ENCODE results near the gene DOCK10.
"Not testable (repeated sequence)": the region's sequence is repeated elsewhere in the genome, so short reads cannot be mapped to it uniquely, and the experiment has no call there.

Gene DOCK10

DNA sequence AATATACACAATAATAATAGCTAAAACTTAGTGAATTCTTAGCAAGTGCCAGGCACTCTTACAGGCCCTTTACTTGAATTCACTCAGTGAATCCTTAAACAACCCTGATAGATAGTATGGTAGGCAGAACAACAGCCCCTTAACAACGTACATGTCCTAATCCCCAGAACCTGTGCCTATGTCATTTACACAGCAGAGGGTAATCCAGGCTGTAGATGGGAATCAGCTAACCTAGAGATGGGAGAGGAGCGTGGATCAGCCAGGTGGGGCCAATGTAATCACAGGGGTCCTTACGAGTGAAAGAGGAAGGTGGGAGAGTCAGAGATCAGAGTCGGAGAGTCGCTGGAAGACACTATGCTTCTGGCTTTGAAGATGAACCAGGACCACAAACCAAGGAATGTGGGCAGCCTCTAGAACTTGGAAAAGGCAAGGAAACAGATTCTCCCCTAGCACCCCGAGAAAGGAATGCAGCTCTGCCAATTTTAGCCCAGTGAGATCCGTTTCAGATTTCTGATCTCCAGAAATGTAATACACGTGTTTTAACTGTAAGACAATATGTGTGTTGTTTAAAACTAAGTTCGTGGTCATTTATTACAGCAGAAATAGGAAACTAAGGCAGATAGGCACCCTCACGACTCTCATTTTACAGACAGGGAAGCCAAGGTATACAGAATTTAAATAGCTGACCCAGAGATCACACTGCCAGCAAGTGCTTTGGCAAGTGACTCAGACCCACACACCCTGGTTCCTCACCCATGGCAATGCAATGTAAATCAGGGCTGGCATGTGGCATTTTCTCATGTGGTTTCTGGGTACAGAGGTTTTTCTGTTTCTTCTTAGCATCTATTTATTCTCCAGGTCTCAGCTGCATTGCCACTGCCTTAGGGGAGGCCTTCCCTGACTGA lies 68.9 kb downstream of the DOCK10 start:
- DNase-seq, result no peak

DNA sequence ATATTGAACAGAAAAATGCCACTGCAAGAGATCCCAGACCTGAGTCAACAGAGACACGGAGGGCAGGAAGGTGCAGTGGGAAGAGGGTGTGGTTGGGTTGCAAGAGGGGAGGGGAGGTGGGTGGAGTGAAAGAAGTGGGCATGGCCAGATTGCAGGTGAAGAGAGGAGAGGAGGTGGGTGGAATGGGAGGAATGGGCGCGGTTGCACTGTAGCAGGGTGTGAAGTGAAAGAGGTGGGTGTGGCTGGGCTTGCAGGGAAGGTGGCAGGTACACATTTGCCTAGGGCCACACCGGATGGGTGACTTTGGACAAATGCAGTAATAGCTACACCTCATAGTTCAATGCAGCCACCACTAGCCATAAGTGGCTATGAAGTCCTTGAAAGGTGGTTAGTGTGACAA lies 71.1 kb downstream of the DOCK10 start:
- no peak for DNase-seq

DNA sequence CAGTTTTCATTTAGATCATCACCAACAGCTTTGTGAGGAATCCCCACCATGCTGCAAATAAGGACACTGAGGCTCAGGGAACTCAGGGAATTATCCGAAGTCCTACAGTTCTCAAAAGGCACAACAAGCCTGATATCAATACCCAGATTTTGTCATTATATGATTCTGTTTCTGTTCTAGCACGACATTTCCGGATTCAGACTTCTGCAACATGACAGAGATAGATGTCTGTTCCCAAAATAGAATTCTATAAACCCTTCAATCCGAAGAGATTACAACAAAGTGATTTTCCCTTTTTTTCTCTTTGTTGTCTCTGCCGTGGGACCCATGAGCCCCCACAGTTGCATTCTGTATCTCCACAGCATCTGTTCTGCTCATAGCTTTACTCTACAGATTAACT lies 72.0 kb downstream of the DOCK10 start:
- DNase-seq, result no peak

DNA sequence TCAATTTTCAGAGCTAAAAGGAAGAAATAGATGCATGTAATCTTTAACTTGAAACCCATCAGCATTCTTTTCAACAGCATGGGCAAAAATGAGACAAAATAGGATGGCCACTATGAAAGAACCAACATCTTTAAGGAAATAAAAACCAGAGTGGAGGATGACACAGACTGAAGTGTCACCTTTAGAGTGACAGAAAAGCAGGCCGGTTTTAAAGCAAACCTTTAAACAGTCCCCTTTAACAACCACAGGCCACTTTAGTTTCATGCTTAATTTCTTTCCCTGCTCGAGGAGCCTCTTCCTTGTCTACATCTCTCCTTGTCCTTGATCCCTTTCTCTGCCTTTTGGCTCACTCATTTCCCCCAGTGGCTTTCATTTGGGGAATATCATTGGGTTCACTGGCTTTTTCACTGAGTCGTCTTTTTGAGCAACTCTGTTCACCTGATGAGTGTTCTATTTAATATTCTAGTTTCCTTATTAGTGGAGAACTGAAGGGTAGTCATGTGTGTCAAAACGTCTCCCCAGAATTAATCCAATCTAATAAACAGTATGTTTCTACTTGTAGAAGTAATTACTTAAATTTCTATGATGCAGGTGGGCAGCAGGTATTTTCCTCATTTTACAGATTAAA lies 72.5 kb downstream of the DOCK10 start:
- DNase-seq, result no peak

DNA sequence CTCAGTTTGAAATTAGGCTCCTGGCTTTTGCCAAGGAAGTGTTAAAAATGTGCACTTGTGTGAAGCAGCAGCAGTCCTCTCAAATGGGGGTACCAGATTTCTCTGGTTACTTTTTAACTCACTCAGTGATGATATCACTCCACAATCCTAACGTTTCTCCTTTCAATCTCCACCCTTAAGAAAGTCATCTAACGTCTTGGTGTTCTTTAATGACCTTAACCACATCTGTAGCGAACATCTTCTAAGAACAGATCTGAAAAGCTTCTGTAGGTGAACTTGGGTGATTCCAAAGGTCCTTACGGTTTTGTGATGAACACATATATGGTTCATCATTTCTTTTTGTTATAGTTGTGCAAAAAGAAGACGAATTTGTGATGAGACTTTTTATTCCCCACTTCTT lies 73.2 kb downstream of the DOCK10 start:
- no peak for DNase-seq

DNA sequence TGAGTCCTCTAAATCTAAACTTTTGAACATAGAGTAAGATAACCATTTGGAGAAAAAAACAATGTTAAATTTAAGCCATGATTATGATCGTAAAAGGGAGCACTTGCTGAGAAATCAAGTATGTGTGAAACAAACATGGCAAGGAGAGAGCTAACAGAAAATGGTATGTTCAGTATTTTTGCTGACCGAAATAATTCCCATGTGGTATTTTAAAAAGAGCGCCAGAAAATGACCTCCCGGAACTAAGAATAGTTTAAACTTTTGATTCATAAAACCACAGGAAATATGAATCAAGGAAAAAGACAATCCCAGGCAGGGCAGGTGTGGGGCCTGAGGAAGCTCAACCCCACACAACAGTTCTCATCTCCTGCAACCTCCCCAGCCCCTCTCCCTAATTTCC lies 74.2 kb downstream of the DOCK10 start:
- no peak for DNase-seq

DNA sequence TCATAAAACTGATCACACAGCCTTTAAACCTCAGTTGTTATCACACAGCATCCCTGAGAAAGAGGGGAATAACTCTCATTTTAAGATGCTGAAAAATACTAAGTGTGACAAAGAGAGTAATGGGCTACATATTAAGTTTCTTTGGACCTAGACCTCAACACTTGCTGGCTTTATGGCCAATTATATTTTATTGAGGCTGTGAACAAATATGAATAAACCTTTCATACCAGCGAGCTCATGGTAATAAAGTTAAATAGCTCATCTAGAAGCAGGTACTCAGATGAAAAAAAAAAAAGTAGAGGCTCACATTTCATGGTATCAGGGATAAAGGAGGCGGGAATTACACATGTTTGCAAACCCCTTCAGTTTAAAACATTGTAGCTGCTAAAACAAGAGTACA lies 75.7 kb downstream of the DOCK10 start:
- DNase-seq, result no peak

DNA sequence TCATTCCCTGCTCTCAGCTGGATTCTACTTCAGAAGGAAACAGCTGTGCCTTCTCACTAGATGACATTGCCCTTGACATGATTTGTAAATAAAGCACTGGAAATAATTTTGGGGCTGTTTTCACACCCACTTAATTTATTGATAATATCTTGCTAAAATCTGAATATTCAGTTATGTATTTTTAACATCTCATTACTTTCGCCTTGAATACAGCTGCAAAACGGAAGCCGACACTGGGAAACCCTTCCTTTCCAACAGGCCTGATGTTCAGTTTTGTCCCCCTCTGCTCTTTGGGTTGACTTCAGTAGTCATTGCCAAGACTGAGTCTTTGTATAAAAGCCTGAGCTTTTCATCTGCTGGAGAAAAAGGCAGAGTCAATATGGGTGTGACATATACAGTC lies 82.7 kb downstream of the DOCK10 start:
- no peak for DNase-seq

DNA sequence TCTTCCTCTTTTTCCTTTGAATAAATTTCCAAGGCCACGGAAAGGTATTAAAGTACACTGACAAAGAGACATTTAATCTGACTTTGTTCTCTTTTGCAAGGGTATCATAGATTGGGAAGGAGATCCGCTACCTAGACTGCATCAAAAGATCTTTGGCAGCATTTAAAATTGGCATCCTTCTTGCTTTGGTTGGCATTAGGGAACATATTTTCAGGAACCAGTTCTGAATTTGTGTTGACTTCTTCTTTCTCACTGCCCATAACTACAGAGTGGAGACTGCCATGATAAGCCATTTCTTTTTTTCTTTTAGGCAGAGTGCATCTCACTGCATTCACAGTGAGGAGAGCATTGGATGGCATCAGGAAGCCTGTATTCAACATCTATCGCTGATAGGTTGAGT lies 83.4 kb downstream of the DOCK10 start:
- DNase-seq, result no peak

DNA sequence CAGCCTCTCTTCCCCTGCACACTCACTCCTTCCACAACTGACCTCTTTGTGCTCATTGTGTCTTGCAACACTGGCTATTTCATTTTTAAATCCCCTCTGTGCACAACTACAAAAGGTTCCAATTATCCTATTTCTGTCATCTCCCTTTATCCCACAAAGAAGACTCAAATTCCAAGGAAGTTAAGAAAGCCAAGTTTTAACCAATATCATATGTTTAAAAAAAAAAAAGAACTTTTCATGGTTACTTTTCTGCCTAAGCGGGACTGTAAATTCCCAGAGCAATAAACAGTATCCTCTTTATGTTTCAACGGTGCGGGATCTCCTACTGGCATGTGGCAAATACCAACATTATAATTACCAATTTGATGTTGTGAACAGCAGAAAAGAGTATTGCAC lies 83.8 kb downstream of the DOCK10 start:
- DNase-seq, result no peak

DNA sequence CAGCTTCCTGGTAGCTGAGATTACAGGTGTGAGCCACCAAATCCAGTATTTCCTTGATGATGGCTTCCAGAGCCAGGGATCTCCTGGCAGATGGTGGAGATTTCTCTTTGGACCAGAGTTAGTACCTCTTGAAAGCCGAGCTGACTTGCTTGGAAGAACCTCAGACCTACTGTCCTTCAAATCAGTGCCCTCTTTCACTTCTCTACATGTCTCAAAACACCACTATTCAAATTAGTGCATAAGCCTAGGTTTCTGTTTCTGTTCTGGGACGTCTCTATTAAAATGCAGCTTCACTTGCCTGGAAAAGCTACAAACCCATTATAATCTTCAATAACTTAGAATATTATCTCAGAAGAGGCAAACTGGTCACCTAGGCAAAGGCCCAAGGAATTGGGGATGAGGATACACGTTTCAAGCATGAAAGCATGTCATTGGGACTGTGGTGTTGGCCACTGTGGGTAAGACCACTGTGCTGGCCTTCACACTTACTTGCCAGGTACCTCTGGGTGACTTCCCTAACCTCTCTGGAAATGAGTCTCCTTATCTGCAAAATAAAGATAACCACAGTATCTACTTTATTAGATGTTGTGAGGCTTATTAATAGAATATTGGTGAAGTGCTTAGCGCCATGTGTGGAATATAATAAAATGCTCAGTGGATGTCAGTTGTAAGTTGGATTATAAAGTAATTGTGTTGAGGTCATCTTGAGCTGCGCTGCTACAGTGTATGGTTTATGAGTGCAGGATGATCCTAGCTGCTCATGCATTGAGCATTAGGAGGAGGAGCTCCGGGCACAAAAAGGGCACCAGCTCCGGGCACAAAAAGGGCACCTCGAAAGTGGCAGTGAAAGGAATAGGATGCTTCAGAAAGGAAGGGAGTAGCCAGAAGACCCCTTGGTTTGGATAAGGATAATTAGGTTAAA lies 84.5 kb downstream of the DOCK10 start:
- DNase-seq, result no peak

DNA sequence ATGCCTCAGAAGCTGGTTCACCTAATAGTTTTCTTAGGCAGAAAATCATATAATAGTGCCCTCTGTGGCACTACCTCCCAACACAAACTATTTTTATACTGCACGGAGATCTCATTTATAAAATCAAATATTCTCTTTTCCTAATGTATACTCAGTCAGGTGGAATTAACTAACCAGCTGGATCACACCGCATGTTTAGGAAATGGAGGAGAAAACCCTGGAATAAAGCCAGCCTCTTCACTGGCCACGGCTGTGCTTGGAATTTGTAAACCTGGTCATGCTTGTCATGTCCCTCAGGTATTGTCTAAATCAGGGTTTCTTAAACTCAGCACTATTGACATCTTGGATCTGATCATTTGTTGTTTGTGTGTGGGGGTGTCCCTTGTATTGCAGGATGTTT lies 85.6 kb downstream of the DOCK10 start:
- no peak for DNase-seq

DNA sequence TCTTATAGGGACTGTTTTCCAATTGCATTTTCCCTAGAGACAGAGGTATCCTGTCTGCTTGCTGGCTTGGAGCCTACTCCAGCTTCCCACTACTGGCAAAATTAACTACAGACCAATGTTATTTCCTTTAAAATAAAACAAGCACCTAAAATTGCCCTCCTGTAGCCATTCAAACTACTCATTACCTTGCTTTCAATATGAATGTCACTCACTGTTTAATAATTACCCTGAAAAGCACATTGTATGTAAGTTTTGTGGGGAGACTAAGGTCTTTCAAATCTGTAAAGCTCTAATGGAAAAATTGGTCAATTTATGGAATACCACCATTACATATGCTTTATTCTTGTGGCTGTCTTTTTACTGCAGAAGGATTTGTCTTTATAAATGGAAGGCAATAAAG lies 87.3 kb downstream of the DOCK10 start:
- no peak for DNase-seq

DNA sequence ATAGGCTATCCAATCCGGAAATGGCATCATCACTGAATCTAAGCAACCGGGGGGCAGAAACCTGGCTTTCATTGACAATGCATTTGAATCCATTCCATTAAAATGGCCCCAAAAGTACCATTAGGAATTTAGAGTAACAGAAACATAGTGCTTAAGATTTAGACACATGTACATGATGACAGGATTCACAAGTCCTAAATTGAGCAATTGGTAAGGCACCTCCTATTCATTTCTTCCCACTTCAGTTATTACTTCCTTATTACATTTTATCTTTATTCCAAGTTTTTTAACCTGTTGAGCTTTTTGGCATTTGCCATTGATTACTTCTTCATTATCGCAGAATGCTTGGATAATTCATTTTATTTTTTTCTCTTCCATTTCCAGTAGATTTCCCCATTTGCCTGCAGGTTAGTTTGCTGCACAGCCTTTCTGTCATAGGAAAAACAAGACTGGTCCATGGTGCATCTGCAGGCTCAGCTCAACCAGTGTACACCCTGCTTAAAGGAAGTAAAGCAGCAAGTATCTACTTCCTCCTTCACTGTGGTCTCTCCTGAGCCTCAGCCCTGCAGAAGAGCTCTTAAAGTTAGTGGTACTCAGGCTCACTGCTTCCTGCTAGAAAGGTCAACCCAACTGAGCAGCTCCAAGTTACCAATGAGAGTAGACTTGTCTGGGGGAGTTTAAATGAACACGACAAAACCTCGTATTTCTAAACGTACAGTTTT lies 89.2 kb downstream of the DOCK10 start:
- no peak for DNase-seq

DNA sequence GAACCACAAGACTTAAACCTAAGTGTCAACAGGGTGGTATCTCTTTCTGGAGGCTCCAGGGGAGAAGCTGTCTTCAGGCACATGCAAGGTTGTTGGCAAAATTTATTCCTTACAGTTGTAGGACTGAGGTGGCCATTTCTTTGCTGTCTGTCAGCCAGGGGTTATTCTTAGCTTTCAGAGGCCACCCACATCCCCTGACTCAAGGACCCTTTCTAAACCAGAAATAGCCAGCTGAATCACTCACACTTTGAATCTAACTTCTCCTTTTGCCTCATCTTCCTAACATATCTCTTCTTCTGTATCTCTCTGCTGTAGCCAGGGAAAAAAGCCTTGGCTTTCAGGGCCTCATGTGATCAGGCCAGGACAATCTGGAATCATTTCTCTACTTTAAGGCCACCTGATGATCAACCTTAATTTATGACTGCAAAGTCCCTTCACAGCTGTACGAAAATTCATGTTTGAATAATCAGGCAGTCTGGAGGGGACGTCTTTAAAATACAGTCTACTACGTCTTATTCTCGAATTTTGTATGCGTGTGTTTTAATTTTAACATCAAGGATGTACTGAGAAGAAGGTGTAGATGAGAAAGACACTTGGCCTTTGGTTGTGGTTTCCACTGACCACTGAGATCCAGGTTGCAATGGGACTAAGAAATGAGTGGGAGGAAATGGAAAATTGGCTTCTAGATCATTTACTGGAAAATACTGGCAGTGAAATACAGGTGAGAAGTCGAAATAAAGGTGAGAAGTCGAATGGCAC lies 90.4 kb downstream of the DOCK10 start:
- no peak for DNase-seq

DNA sequence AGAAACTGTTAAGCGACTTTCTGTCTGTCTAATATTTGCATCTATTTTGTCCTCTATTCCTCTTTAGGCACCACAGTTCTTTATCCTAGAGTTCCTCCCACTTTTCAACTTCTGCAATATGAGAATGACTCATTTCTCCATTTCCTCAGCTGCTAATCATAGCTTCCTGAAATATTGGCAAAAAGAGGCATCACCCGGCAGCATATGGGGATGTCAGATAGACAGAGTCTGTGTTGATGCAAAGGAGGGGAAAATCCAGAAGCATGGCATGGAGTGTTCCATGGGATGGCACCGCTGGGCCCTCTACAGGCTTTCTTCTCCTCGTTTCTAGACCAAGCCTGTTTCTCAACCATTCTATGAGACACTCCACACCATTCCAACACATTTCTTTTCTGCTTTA lies 93.4 kb downstream of the DOCK10 start:
- DNase-seq, result no peak

DNA sequence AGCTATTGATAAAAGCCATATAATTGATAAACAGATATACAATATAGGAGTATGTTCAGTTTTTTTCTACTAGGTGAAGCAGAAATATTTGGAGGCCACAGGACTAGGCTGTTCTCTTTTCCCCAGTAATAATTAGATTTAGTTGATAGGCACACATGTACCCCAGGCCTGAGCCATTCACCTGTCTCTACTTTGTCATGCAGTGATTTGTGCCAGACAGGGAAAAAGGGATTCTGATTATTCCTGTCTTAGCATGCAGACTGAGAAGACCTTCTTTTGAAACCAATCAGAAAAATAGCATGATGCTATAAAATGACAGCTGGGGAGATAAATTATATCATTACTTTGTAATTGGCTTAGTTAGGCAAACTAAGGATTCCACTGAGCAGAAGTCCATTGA lies 94.3 kb downstream of the DOCK10 start:
- no peak for DNase-seq

DNA sequence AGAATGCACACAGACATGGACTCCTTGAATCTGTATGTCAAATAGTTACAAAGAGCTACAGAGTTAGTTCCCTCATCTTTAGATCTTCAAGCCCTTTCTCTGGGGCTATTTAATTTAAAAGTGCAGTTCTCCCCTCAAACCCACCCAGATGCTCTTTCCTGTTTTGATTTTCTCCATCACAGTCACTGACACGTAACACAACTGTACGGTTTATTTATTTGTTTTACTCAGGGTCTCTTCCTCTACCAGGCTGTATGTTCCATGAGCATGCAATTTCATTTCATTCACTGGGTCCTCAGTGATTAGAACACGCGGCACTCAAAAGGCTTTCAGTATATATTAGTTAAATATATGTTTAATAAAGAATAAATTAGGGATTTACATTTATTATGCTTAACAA lies 94.7 kb downstream of the DOCK10 start:
- no peak for DNase-seq

DNA sequence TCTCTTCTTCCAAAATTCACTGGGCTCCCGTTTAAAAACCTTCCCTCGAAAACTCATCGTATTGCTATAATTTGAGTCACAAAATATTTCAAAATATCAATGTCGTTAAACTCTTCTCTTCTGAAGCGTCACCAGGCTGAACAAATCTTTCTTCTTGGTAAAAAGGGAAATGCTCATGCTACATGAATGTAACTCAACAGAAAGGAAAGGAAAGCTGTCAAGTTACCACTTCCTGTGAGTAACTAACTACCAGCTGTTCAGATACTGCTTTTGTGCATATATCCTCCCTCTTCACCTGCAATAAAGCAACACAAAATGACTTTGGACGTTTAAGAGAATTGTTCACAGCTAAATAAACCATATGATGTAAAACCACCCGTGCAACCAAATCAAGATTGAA lies 95.4 kb downstream of the DOCK10 start:
- no peak for DNase-seq

DNA sequence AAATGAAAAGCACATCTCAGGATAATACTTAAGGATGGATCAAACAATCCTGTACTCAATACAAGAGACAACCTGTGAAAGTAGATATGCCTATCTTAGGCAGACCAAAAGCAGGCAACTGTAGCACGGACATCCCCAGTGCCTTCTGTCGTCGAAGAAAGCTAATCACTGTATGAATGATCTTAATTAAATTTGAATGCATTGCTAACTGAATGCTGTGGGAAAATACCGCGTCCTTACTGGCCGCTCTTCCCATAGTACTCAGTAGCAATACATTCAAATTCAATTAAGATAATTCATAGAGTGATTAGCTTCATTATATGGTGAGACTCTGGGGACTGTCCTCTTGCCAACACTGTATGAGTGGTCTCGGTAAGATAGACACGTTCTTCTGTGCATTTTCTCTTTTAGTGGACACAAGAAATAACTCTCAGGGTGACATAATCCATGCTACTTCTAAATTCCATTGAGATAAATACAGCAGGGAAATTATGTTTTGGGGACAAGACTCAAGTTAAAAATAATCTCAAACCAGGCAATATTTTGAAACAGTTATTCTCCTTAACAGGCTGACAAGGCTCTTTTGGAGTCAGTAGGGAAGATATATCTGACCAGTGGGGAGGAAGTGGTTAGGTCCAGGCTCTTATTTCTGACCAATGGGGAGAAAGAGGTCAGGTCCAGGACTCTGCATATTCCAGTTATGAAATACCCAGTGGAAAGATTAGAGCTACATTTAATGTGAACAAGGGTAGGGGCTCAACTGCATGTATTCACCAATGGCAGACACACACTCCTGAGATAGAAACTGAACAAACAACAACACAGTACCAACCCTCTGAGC lies 97.3 kb downstream of the DOCK10 start:
- DNase-seq, result no peak

DNA sequence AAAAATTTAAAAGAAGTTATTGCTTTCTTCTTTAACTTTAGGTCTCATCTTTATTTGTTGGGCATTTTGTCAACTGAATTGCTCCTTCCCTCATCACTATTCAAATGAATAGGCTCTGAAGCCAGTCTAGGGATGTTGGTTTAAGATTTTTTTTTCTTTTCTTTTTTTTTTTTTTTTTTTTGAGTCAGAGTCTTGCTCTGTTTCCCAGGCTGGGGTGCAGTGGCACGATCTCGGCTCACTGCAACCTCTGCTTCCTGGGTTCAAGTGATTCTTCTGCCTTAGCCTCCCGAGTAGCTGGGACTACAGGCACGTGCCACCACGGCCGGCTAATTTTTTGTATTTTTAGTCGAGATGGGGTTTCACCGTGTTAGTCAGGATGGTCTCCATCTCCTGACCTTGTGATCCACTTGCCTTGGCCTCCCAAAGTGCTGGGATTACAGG lies 98.6 kb downstream of the DOCK10 start:
- not testable (repeated sequence) for DNase-seq

All from NCI-H2107 (cell line).